ENCODE measurements around the gene FBLN2.

DNA sequence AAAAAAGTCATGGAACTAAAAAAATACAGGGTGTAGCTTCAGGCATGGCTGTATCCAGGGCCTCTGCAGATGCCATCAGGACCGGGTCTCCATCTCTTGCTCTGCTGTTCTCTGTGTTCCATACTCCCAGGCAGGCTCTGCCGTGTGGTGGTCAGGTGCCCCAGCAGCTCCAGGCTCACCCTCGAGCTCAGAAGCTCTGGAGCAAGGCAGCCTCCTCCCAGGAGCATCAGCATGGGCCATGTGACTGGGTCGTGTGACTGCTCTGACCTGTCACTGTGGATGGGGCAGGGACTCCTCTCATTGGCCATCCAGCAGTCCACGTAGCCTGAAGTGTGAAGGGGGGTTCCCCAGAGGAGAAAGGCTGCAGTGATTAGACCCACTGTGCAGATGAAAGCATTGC lies 8.5 kb downstream of the FBLN2 start:
- TF ChIP-seq TAF1 (IDR thresholded peaks at IDR 0.05; ENCODE audit: borderline replicate concordance, low read depth, low read length), result no peak
- TF ChIP-seq, protein P1, sequence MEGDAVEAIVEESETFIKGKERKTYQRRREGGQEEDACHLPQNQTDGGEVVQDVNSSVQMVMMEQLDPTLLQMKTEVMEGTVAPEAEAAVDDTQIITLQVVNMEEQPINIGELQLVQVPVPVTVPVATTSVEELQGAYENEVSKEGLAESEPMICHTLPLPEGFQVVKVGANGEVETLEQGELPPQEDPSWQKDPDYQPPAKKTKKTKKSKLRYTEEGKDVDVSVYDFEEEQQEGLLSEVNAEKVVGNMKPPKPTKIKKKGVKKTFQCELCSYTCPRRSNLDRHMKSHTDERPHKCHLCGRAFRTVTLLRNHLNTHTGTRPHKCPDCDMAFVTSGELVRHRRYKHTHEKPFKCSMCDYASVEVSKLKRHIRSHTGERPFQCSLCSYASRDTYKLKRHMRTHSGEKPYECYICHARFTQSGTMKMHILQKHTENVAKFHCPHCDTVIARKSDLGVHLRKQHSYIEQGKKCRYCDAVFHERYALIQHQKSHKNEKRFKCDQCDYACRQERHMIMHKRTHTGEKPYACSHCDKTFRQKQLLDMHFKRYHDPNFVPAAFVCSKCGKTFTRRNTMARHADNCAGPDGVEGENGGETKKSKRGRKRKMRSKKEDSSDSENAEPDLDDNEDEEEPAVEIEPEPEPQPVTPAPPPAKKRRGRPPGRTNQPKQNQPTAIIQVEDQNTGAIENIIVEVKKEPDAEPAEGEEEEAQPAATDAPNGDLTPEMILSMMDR (IDR thresholded peaks at IDR 0.05), result no peak

Measured in SK-N-SH (cell line).